ENCODE data around the gene PBX4. TPM values are rescaled to one million over a fixed set of nuclear protein-coding genes. Genes with fewer than 3 reads are reported as not detected.

Gene PBX4
- total RNA-seq, 1 donor from 2014 or later = 5.2 TPM

DNA sequence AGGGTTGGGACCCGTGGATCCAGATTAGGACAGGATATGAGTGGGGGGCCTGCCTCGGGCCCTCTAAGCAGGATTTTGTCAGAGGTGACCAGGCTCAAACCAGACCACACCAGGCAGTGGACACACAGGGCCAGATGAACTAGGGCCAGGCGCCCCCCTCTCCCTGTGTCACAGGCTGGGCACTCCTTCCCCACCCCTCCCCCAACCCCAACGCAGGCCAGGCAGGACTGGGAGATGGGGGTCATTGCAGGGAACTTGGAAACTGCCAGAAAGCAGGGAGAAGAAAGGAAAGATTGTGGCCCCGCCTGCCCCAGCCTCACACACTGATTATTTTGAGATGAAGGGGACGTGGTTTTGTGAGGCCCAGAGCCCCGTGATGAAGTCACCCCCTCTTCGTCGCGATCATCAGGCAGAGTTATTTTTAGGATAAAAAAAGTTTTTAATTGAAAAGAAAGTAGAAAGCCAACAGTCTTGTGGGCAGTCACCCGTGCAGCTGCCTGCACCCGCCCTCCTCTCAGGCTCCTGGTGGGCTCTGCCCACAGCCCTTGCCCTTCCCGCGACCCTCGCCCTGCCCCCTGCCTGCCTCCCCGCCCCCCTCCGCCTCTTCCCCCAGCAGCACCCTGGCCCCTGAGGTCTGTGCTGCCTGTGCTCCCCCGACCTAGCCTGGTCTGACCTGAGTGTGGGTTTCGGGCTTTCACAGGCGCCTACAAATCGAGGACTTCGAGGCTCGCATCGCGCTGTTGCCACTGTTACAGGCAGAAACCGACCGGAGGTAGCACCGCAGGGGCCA, 91.7 kb downstream of the PBX4 start:
- no peak overlapping the region for H3K27ac Mint-ChIP-seq
- TF ChIP-seq, protein P1, sequence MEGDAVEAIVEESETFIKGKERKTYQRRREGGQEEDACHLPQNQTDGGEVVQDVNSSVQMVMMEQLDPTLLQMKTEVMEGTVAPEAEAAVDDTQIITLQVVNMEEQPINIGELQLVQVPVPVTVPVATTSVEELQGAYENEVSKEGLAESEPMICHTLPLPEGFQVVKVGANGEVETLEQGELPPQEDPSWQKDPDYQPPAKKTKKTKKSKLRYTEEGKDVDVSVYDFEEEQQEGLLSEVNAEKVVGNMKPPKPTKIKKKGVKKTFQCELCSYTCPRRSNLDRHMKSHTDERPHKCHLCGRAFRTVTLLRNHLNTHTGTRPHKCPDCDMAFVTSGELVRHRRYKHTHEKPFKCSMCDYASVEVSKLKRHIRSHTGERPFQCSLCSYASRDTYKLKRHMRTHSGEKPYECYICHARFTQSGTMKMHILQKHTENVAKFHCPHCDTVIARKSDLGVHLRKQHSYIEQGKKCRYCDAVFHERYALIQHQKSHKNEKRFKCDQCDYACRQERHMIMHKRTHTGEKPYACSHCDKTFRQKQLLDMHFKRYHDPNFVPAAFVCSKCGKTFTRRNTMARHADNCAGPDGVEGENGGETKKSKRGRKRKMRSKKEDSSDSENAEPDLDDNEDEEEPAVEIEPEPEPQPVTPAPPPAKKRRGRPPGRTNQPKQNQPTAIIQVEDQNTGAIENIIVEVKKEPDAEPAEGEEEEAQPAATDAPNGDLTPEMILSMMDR (IDR thresholded peaks at IDR 0.05; ENCODE audit: unreplicated experiment) = no peak
- no peaks in the 10 kb centered on the region for H3K27me3 Mint-ChIP-seq
- H3K4me1 Mint-ChIP-seq (ENCODE audit: low read depth) = no peaks in the 10 kb centered on the region
- no peaks in the 10 kb centered on the region for H3K9me3 Mint-ChIP-seq (ENCODE audit: low read depth)
- H3K4me3 Mint-ChIP-seq (ENCODE audit: low read depth) = no peak overlapping the region
- peaks cover 2% of the 10 kb centered on the region for H3K36me3 Mint-ChIP-seq (ENCODE audit: insufficient read depth)
- no peak for DNase-seq (ENCODE audit: low spot score, unreplicated experiment)

DNA sequence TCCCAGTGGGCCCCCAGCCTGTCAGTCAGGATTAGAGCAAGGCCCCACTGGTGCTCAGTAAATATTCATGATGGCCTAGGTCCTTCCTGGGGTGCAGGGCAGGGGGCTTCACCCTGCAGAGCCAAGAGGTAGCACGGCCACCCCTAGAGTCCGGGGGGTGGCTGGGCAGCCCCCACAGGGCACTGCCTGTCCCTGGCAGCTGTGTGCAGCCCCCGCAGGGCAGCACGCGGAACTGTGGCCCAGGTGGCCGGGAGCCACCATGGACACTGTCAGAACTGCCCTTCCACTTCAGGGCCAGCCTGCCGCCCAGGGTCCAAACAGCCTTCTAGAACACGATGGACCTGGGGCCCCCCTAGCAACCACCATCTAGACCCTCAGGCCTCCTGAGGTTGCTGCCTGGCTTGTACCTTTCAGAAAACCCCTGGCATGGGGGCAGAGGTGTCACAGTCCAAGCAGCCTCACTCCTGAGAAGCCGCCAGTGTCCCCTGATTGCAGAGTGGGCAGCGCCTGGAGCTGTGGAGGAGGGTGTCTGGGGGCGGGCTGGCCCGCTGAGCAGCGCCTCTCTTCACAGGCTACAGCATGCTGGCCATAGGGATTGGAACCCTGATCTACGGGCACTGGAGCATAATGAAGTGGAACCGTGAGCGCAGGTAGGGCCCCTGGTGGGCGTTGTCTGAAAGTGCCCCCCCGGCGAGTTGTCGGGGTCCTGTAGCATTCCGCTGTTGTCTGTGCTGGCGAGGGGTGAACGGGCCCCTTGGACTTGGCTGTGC, 92.7 kb downstream of the PBX4 start:
- H3K4me3 Mint-ChIP-seq (ENCODE audit: low read depth) = no peak overlapping the region
- TF ChIP-seq, protein P1 (IDR thresholded peaks at IDR 0.05; ENCODE audit: unreplicated experiment) = no peak
- H3K27me3 Mint-ChIP-seq = no peaks in the 10 kb centered on the region
- no peaks in the 10 kb centered on the region for H3K4me1 Mint-ChIP-seq (ENCODE audit: low read depth)
- peaks cover 6% of the 10 kb centered on the region for H3K36me3 Mint-ChIP-seq (ENCODE audit: insufficient read depth)
- no peaks in the 10 kb centered on the region for H3K9me3 Mint-ChIP-seq (ENCODE audit: low read depth)
- no peak for DNase-seq (ENCODE audit: low spot score, unreplicated experiment)
- H3K27ac Mint-ChIP-seq = no peak overlapping the region

DNA sequence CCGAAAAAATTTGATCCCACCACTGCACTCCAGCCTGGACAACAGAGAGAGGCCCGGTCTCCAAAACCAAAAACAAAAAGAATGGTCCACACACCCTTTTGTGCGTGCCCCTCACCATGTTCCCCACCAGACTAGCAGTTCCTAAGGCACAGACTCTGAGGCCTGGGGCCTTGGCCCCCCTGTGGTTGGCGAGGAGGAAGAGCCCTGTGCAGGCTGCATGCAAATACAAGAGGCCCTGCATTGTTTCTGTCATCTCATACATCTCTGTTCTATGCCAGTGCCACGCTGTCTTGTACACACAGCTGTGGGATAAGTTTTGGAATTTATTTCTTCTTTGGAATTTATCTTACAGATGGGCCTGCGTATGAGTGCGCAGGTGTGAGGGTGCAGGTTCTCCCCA, 94.4 kb downstream of the PBX4 start:
- Mint-ChIP-seq H3K4me3 (ENCODE audit: low read depth) (no peak overlapping the region), H3K4me1 (ENCODE audit: low read depth) (no peaks in the 10 kb centered on the region), H3K36me3 (ENCODE audit: insufficient read depth) (peaks cover 13% of the 10 kb centered on the region), H3K9me3 (ENCODE audit: low read depth) (no peaks in the 10 kb centered on the region), H3K27ac (no peak overlapping the region), H3K27me3 (no peaks in the 10 kb centered on the region)
- TF ChIP-seq, protein P1 (IDR thresholded peaks at IDR 0.05; ENCODE audit: unreplicated experiment) = no peak
- no peak for DNase-seq (ENCODE audit: low spot score, unreplicated experiment)

DNA sequence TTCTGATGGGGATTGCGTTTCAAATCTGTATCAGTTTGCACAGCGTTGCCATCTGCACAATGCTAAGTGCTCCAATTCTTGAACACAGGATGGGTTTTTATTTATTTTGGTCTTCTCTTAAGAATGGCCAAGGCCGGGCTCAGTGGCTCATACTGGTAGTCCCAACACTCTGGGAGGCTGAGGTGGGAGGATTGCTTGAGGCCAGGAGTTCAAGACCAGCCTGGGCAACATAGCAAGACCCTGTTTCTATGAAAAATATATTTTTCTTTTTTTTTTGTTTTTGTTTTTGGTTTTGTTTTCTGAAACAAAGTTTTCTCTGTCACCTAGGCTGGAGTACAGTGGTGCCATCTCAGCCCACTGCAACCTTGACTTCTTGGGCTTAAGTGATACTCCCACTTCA, 95.3 kb downstream of the PBX4 start:
- H3K27me3 Mint-ChIP-seq = no peaks in the 10 kb centered on the region
- no peak overlapping the region for H3K27ac Mint-ChIP-seq
- peaks cover 14% of the 10 kb centered on the region for H3K36me3 Mint-ChIP-seq (ENCODE audit: insufficient read depth)
- no peak for DNase-seq (ENCODE audit: low spot score, unreplicated experiment)
- H3K4me1 Mint-ChIP-seq (ENCODE audit: low read depth) = no peaks in the 10 kb centered on the region
- no peak overlapping the region for H3K4me3 Mint-ChIP-seq (ENCODE audit: low read depth)
- no peaks in the 10 kb centered on the region for H3K9me3 Mint-ChIP-seq (ENCODE audit: low read depth)
- TF ChIP-seq, protein P1 (IDR thresholded peaks at IDR 0.05; ENCODE audit: unreplicated experiment) = no peak

DNA sequence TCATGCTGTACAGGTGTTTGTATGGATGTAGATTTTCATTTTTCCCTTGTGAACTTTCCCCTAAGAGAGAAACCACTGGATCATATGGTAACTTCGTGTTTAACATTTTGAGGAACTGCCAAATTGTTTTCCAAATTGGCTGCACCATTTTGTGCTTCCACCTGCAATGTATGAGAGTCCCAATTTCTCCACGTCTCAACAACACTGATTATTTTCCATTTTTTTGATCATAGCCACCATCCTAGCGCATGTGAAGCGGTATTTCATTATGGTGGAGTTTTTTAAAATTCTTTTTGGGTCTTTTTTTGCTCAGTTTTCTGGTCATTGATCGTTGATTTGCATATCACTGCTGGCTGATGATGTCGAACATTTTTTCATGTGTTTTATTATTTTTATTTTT, 97.5 kb downstream of the PBX4 start:
- H3K27me3 Mint-ChIP-seq = no peaks in the 10 kb centered on the region
- peaks cover 14% of the 10 kb centered on the region for H3K36me3 Mint-ChIP-seq (ENCODE audit: insufficient read depth)
- no peaks in the 10 kb centered on the region for H3K9me3 Mint-ChIP-seq (ENCODE audit: low read depth)
- TF ChIP-seq, protein P1 (IDR thresholded peaks at IDR 0.05; ENCODE audit: unreplicated experiment) = no peak
- DNase-seq (ENCODE audit: low spot score, unreplicated experiment) = no peak
- H3K27ac Mint-ChIP-seq = no peak overlapping the region
- H3K4me3 Mint-ChIP-seq (ENCODE audit: low read depth) = no peak overlapping the region
- H3K4me1 Mint-ChIP-seq (ENCODE audit: low read depth) = peaks cover 1% of the 10 kb centered on the region
